PC-9 (cell line): ENCODE data around the gene IDH3G.

ENCODE experiments used
- CTCF ChIP-seq: fragments of 200-600 bp; sonication (generic); conservative IDR thresholded peaks from 2 replicates; pipeline ENCODE4 v1.6.1; 2017; ENCODE audit warnings: mixed run types, antibody characterized with exemption, mild to moderate bottlenecking, moderate library complexity
- EZH2 ChIP-seq: fragments of 200-600 bp; sonication (generic); IDR thresholded peaks from 2 replicates; pipeline ENCODE4 v1.8.0; 2017; ENCODE audit warnings: antibody characterized with exemption, low read depth

DNA sequence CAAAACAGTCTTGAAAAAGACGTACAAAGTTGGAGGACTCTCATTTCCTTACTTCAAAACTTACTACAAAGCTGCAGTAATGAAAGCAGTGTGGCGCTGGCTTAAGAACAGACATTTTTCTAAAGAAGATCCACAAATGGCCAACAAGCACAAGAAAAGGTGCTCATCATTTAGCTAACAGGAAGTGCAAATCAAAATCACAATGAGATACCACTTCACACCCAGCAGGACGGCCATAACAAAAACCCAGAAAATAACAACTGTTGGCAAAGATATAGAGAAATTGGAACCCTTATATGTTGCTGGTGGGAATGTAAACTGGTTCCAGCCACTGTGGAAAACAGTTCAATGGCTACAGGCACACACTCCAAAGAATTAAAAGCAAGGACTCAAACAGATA lies 32.8 kb upstream of the IDH3G start:
- no peak for TF ChIP-seq CTCF
- no peak for TF ChIP-seq EZH2
